Fibroblast of lung (primary cell): ENCODE measurements around the gene MTG2. TPM values are rescaled to one million over a fixed set of nuclear protein-coding genes. Genes with fewer than 3 reads are reported as not detected.

ENCODE experiments used
- DNase-seq, 2 donors: peaks; one replicate each; pipeline versions ENCODE4 v3.0.0 to v3.0.0-alpha.2; 2010; ENCODE audit warnings: low read depth in 2 of 2
- H2AFZ ChIP-seq: 2 replicates; pipeline ENCODE4 v1.5.1; 2012; ENCODE audit warnings: low read length, control low read depth, inconsistent platforms
- H3K27ac ChIP-seq: 2 replicates; pipeline ENCODE4 v1.5.1; 2011; ENCODE audit warnings: low read length, control low read depth; ENCODE audit not compliant: insufficient read depth
- H3K27me3 ChIP-seq: 2 replicates; pipeline ENCODE4 v1.5.1; 2011; ENCODE audit warnings: mild to moderate bottlenecking, low read length; ENCODE audit not compliant: control insufficient read depth, insufficient read depth
- H3K36me3 ChIP-seq: 2 replicates; pipeline ENCODE4 v1.5.1; 2011; ENCODE audit warnings: low read length; ENCODE audit not compliant: control insufficient read depth, insufficient read depth
- H3K4me1 ChIP-seq: 2 replicates; pipeline ENCODE4 v1.5.1; 2011; ENCODE audit warnings: low read length; ENCODE audit not compliant: control insufficient read depth, insufficient read depth; ENCODE audit errors: extremely low read depth
- H3K4me2 ChIP-seq: 2 replicates; pipeline ENCODE4 v1.5.1; 2011; ENCODE audit warnings: low read length, control low read depth; ENCODE audit not compliant: insufficient read depth; ENCODE audit errors: extremely low read depth
- H3K4me3 ChIP-seq, 4 experiments: fragments of 200-600 bp in 1 of 4; sonication (generic) in 1 of 4; replicated peaks in 1 of 4; 2 replicates each; pipeline ENCODE4 v1.5.1; 2011 to 2016; ENCODE audit warnings: low read length in 4 of 4, low read depth in 3 of 4, mild to moderate bottlenecking in 3 of 4, control low read depth in 2 of 4, inconsistent platforms in 1 of 4, mixed read lengths in 1 of 4; ENCODE audit not compliant: insufficient read depth in 1 of 4; ENCODE audit errors: control extremely low read depth in 1 of 4
- H3K79me2 ChIP-seq: 2 replicates; pipeline ENCODE4 v1.5.1; 2012; ENCODE audit warnings: mild to moderate bottlenecking, low read length, inconsistent platforms; ENCODE audit not compliant: control insufficient read depth, insufficient read depth
- H3K9ac ChIP-seq: 2 replicates; pipeline ENCODE4 v1.5.1; 2011; ENCODE audit warnings: mild to moderate bottlenecking, low read length, control low read depth; ENCODE audit not compliant: insufficient read depth
- H3K9me3 ChIP-seq: 2 replicates; pipeline ENCODE4 v1.5.1; 2012; ENCODE audit warnings: low read depth, low read length; ENCODE audit not compliant: control insufficient read depth, insufficient read depth
- H4K20me1 ChIP-seq: 2 replicates; pipeline ENCODE4 v1.5.1; 2011; ENCODE audit warnings: low read length; ENCODE audit not compliant: control insufficient read depth, insufficient read depth; ENCODE audit errors: extremely low read depth
- EZH2 ChIP-seq: IDR thresholded peaks from 2 replicates; pipeline ENCODE4 v1.5.1; 2012; ENCODE audit warnings: low read length, control low read depth, mild to moderate bottlenecking; ENCODE audit errors: missing control alignments
- polyA plus RNA-seq, 2 donors: library from polyadenylated mRNA; depleted of rRNA in 1 of 2; stranded (reverse) in 1 of 2; unstranded in 1 of 2; fragments of >200 nt; gene quantifications; 2 replicates each; pipeline ENCODE4 v1.2.1, GENCODE V29; 2011 to 2012; ENCODE audit warnings: missing spikeins in 1 of 2
- total RNA-seq: library from RNA; depleted of rRNA; stranded (reverse); fragments of >200 nt; gene quantifications from 2 replicates; pipeline ENCODE4 v1.2.1, GENCODE V29; 2014
- TF ChIP-seq, protein P1 (sequence below), 2 donors: IDR thresholded peaks in 1 of 2; conservative IDR thresholded peaks in 1 of 2; 1 replicate in 1 of 2; 2 replicates in 1 of 2; pipeline ENCODE4 v1.5.1; 2011 to 2012; ENCODE audit warnings: low read length in 2 of 2, control low read depth in 1 of 2, inconsistent platforms in 1 of 2, low read depth in 1 of 2, mild to moderate bottlenecking in 1 of 2

The MTG2 gene
- total and polyA plus RNA-seq, 2 donors (not counting 1 experiment from before 2014, with no cell fraction given): 16.5 to 17.5 TPM

DNA sequence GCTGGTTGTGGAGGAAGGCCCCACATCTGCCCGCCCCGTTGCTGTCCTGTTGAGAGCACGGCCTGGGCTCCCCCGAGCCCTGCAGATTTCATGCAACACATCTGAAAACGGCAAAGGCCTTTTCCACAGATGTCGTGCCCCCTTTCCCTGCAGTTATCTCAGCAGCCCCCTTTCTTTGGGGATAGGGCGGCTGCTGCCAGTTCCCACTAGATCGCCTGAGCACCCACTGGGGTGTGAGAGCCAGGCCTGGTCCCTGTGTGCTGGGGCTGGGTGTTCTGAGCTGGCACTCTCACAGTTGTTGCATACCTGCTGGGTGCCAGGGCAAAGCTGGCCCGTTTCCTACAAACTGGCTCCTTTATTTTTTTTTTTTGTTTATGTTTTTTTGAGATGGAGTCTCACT is 12.3 kb upstream of the MTG2 start:
- H3K79me2 ChIP-seq: no peaks in the 10 kb centered on the region
- no peak overlapping the region for H2AFZ ChIP-seq
- H4K20me1 ChIP-seq: no peaks in the 10 kb centered on the region
- H3K27me3 ChIP-seq: no peaks in the 10 kb centered on the region
- H3K9me3 ChIP-seq: no peaks in the 10 kb centered on the region
- H3K9ac ChIP-seq: no peak overlapping the region
- no peak overlapping the region for H3K27ac ChIP-seq
- peaks cover 4% of the 10 kb centered on the region for H3K4me1 ChIP-seq
- no peak overlapping the region for H3K4me3 ChIP-seq
- no peak for TF ChIP-seq EZH2
- TF ChIP-seq, protein P1, sequence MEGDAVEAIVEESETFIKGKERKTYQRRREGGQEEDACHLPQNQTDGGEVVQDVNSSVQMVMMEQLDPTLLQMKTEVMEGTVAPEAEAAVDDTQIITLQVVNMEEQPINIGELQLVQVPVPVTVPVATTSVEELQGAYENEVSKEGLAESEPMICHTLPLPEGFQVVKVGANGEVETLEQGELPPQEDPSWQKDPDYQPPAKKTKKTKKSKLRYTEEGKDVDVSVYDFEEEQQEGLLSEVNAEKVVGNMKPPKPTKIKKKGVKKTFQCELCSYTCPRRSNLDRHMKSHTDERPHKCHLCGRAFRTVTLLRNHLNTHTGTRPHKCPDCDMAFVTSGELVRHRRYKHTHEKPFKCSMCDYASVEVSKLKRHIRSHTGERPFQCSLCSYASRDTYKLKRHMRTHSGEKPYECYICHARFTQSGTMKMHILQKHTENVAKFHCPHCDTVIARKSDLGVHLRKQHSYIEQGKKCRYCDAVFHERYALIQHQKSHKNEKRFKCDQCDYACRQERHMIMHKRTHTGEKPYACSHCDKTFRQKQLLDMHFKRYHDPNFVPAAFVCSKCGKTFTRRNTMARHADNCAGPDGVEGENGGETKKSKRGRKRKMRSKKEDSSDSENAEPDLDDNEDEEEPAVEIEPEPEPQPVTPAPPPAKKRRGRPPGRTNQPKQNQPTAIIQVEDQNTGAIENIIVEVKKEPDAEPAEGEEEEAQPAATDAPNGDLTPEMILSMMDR (conservative IDR thresholded peaks at IDR 0.05 in 1 of 2, IDR thresholded peaks at IDR 0.05 in 1 of 2; ENCODE audit: low read depth in 1 of 2, low read length in 2 of 2): no peak
- H3K4me2 ChIP-seq: no peak overlapping the region
- H3K36me3 ChIP-seq: peaks cover 7% of the 10 kb centered on the region
- DNase-seq: no peak

DNA sequence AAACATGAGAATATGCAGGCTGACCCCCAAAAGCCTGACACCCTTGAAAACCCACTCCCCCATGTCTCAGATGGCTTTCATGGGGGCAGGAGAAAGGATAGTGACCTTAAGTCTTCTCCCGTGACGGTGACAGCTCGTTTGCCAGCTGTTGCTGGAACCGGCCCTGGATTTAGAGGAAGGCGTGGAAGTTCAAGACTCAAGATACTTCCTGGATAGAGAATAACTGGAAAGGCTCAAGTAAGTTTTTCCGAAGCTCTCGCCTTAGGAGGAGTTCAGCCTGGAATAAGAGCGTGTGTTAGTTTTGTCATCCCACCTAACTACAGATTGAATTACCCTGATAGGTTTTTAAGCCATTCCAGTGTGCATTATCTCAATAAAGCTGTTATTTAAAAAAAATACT is 11.6 kb upstream of the MTG2 start:
- no peaks in the 10 kb centered on the region for H4K20me1 ChIP-seq
- TF ChIP-seq, protein P1 (conservative IDR thresholded peaks at IDR 0.05 in 1 of 2, IDR thresholded peaks at IDR 0.05 in 1 of 2; ENCODE audit: low read depth in 1 of 2, low read length in 2 of 2): no peak
- TF ChIP-seq EZH2: no peak
- H3K4me1 ChIP-seq: no peaks in the 10 kb centered on the region
- H3K4me3 ChIP-seq: no peak overlapping the region
- H3K9me3 ChIP-seq: no peaks in the 10 kb centered on the region
- no peak for DNase-seq
- H3K27me3 ChIP-seq: no peaks in the 10 kb centered on the region
- no peaks in the 10 kb centered on the region for H3K79me2 ChIP-seq
- H2AFZ ChIP-seq: no peak overlapping the region
- no peak overlapping the region for H3K27ac ChIP-seq
- no peak overlapping the region for H3K4me2 ChIP-seq
- H3K36me3 ChIP-seq: peaks cover 7% of the 10 kb centered on the region
- H3K9ac ChIP-seq: no peak overlapping the region

DNA sequence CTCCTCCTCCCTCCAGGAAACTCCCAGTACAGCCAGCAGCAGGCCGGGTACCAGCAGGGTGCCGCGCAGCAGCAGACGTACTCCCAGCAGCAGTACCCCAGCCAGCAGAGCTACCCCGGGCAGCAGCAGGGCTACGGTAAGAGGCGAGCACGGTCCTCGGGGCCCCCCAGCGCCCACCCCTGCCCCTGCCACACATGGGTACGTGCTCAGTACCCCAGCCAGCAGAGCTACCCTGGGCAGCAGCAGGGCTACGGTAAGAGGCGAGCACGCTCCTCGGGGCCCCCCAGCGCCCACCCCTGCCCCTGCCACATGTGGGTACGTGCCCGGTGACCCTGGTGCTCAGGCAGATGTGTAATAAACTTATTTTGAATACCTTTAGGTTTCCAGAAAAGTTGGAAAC is 10.2 kb upstream of the MTG2 start:
- Histone ChIP-seq H3K36me3 (peaks cover 4% of the 10 kb centered on the region), H3K9ac (no peak overlapping the region), H3K4me3 (no peak overlapping the region), H3K27ac (no peak overlapping the region), H3K27me3 (no peaks in the 10 kb centered on the region), H3K4me1 (no peaks in the 10 kb centered on the region), H2AFZ (no peak overlapping the region), H3K4me2 (no peak overlapping the region), H4K20me1 (no peaks in the 10 kb centered on the region), H3K9me3 (no peaks in the 10 kb centered on the region), H3K79me2 (no peaks in the 10 kb centered on the region)
- TF ChIP-seq EZH2: no peak
- TF ChIP-seq, protein P1 (conservative IDR thresholded peaks at IDR 0.05 in 1 of 2, IDR thresholded peaks at IDR 0.05 in 1 of 2; ENCODE audit: low read depth in 1 of 2, low read length in 2 of 2): no peak
- no peak for DNase-seq
